Cardiac fibroblast (primary cell): ENCODE results near the gene GIMAP2.
"Not testable (repeated sequence)": the region's sequence is repeated elsewhere in the genome, so short reads cannot be mapped to it uniquely, and the experiment has no call there.

Source experiments
- DNase-seq, 2 donors: peaks; one replicate each; pipeline versions ENCODE4 v3.0.0 to v3.0.0-alpha.2; 2010; ENCODE audit warnings: low read depth in 2 of 2
- H3K4me3 ChIP-seq, 2 donors: replicated peaks in 1 of 2; 1 replicate in 1 of 2; 2 replicates in 1 of 2; pipeline ENCODE4 v1.5.1; 2011; ENCODE audit warnings: low read depth in 2 of 2, low read length in 2 of 2, mild to moderate bottlenecking in 2 of 2, moderate library complexity in 1 of 2
- CTCF ChIP-seq: IDR thresholded peaks from one replicate; pipeline ENCODE4 v1.5.1; 2011; ENCODE audit warnings: low read depth, mild to moderate bottlenecking, low read length, inconsistent platforms

Gene GIMAP2

GRCh38 chr7:150649080-150649385 is 36.5 kb upstream of the GIMAP2 start:
- no peak for TF ChIP-seq CTCF
- H3K4me3 ChIP-seq: no peak overlapping the region
- DNase-seq: no peak

GRCh38 chr7:150654692-150655091 is 30.8 kb upstream of the GIMAP2 start:
- no peak overlapping the region for H3K4me3 ChIP-seq
- no peak for DNase-seq
- no peak for TF ChIP-seq CTCF

GRCh38 chr7:150656047-150656446 is 29.5 kb upstream of the GIMAP2 start:
- no peak for TF ChIP-seq CTCF
- H3K4me3 ChIP-seq: no peak overlapping the region
- no peak for DNase-seq

GRCh38 chr7:150657526-150657925 is 28.0 kb upstream of the GIMAP2 start:
- no peak for TF ChIP-seq CTCF
- no peak overlapping the region for H3K4me3 ChIP-seq
- no peak for DNase-seq

- TF ChIP-seq CTCF: no peak
- H3K4me3 ChIP-seq: no peak overlapping the region
- DNase-seq: no peak
These were observed 24.4 kb upstream of the GIMAP2 start for GRCh38 chr7:150660939-150661613.

GRCh38 chr7:150662821-150663220 is 22.7 kb upstream of the GIMAP2 start:
- not testable (repeated sequence) for DNase-seq, H3K4me3 ChIP-seq

- H3K4me3 ChIP-seq: no peak overlapping the region
- TF ChIP-seq CTCF: no peak
- no peak for DNase-seq
These were observed 21.6 kb upstream of the GIMAP2 start for GRCh38 chr7:150663802-150664494.
